Measurements from ENCODE around the gene SNX33.

DNA sequence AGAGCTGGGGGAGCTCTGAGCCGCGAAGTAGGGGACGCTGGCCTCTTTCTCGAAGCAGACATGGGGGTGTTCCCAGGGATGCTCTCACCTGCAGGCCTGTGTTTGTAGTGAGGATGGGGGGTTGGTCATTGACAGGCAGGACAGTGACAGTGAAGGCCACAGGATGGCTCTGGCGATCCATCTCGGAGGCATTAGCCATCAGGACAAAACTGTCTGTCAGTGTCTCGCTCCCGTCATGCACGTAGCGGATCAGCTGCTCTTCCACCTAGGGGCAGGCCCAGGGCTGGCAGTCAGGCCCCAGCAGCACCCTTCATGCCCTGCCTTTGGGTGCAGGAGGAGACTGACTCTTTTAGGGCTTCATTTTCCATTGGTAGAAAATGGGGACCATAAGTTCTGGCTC is 36.9 kb downstream of the SNX33 start:
- TF ChIP-seq TAF1 (IDR thresholded peaks at IDR 0.05; ENCODE audit: borderline replicate concordance, low read depth, low read length), result no peak
- TF ChIP-seq POLR2A (IDR thresholded peaks at IDR 0.05; ENCODE audit: low read depth, low read length), result no peak
- TF ChIP-seq POLR2AphosphoS5 (IDR thresholded peaks at IDR 0.05; ENCODE audit: low read depth, low read length), result no peak

All from GM12892 (cell line).